Measurements from ENCODE around the gene DNAH17.

DNAH17 gene

GRCh38 chr17:78411241-78411857 is 165.8 kb downstream of the DNAH17 start:
- DNase-seq (ENCODE audit: low read depth) = no peak

- DNase-seq (ENCODE audit: low read depth) = no peak
These were observed 167.8 kb downstream of the DNAH17 start for GRCh38 chr17:78409191-78409928.

GRCh38 chr17:78408476-78409050 is 168.6 kb downstream of the DNAH17 start:
- DNase-seq (ENCODE audit: low read depth) = no peak

- DNase-seq (ENCODE audit: low read depth) = no peak
These were observed 169.7 kb downstream of the DNAH17 start for GRCh38 chr17:78407387-78408000.

GRCh38 chr17:78406920-78407319 is 170.3 kb downstream of the DNAH17 start:
- DNase-seq (ENCODE audit: low read depth) = no peak

GRCh38 chr17:78406396-78406795 is 170.8 kb downstream of the DNAH17 start:
- no peak for DNase-seq (ENCODE audit: low read depth)

GRCh38 chr17:78403822-78404221 is 173.4 kb downstream of the DNAH17 start:
- DNase-seq (ENCODE audit: low read depth) = no peak

GRCh38 chr17:78401891-78402290 is 175.3 kb downstream of the DNAH17 start:
- DNase-seq (ENCODE audit: low read depth) = no peak

GRCh38 chr17:78401246-78401645 is 175.9 kb downstream of the DNAH17 start:
- DNase-seq (ENCODE audit: low read depth) = no peak

- no peak for DNase-seq (ENCODE audit: low read depth)
These were observed 176.5 kb downstream of the DNAH17 start for GRCh38 chr17:78400581-78401240.

- no peak for DNase-seq (ENCODE audit: low read depth)
These were observed 177.5 kb downstream of the DNAH17 start for GRCh38 chr17:78399693-78400144.

GRCh38 chr17:78399028-78399692 is 178.0 kb downstream of the DNAH17 start:
- DNase-seq (ENCODE audit: low read depth) = no peak

- no peak for DNase-seq (ENCODE audit: low read depth)
These were observed 178.8 kb downstream of the DNAH17 start for GRCh38 chr17:78398390-78398789.

- no peak for DNase-seq (ENCODE audit: low read depth)
These were observed 179.5 kb downstream of the DNAH17 start for GRCh38 chr17:78397681-78398101.

- peak; percentile 76 for DNase-seq (ENCODE audit: low read depth)
These were observed 180.5 kb downstream of the DNAH17 start for GRCh38 chr17:78396441-78397337.

GRCh38 chr17:78395155-78395554 is 182.0 kb downstream of the DNAH17 start:
- DNase-seq (ENCODE audit: low read depth) = no peak

GRCh38 chr17:78394209-78394608 is 183.0 kb downstream of the DNAH17 start:
- DNase-seq (ENCODE audit: low read depth) = no peak

- DNase-seq (ENCODE audit: low read depth) = no peak
These were observed 183.6 kb downstream of the DNAH17 start for GRCh38 chr17:78393575-78393974.

- DNase-seq (ENCODE audit: low read depth) = no peak
These were observed 184.9 kb downstream of the DNAH17 start for GRCh38 chr17:78392295-78392694.

- DNase-seq (ENCODE audit: low read depth) = no peak
These were observed 185.4 kb downstream of the DNAH17 start for GRCh38 chr17:78391843-78392242.

GRCh38 chr17:78391051-78391431 is 186.2 kb downstream of the DNAH17 start:
- DNase-seq (ENCODE audit: low read depth) = no peak
